T-helper 17 cell (primary cell): ENCODE measurements around the gene PRH1. TPM values are rescaled to one million over a fixed set of nuclear protein-coding genes. Genes with fewer than 3 reads are reported as not detected.

ENCODE experiments used
- ATAC-seq: fragments of 150-1000 bp; cut with Tn5 transposase; 2 replicates; pipeline ENCODE4 v1.10.0; 2021; ENCODE audit warnings: mild to moderate bottlenecking, moderate library complexity
- DNase-seq, 3 donors: peaks; one replicate each; pipeline versions ENCODE4 v3.0.0 to v3.0.0-alpha.2; 2020 to 2021
- H3K9me3 ChIP-seq: one replicate; pipeline ENCODE4 v1.7.0; 2013; ENCODE audit warnings: low read length, mild to moderate bottlenecking; ENCODE audit not compliant: control insufficient read depth, poor library complexity, severe bottlenecking
- H3K27ac Mint-ChIP-seq: one replicate; pipeline ENCODE4 v1.8.0; 2022; ENCODE audit warnings: mild to moderate bottlenecking, moderate library complexity, mixed read lengths
- H3K27me3 Mint-ChIP-seq: one replicate; pipeline ENCODE4 v1.8.0; 2022; ENCODE audit warnings: mixed read lengths
- H3K36me3 Mint-ChIP-seq: one replicate; pipeline ENCODE4 v1.8.0; 2022; ENCODE audit warnings: low read depth, mixed read lengths
- H3K4me1 Mint-ChIP-seq: one replicate; pipeline ENCODE4 v1.8.0; 2022; ENCODE audit warnings: mild to moderate bottlenecking, mixed read lengths
- H3K4me3 Mint-ChIP-seq: one replicate; pipeline ENCODE4 v1.8.0; 2022; ENCODE audit warnings: mild to moderate bottlenecking, moderate library complexity, mixed read lengths
- total RNA-seq, 4 donors: library from RNA in 2 of 4; stranded (reverse) in 2 of 4; gene quantifications; one replicate each; pipeline ENCODE4 v1.2.3 and lab custom pipeline; 2022 to 2026

Gene PRH1
- total RNA-seq, 2 donors from 2014 or later: 29.6 to 33.6 TPM

GRCh38 chr12:10867381-10867780, 16.7 kb downstream of the PRH1 start:
- Mint-ChIP-seq H3K4me3 (no peak overlapping the region), H3K4me1 (no peaks in the 10 kb centered on the region), H3K27me3 (no peaks in the 10 kb centered on the region), H3K36me3 (no peaks in the 10 kb centered on the region), H3K27ac (no peak overlapping the region)
- H3K9me3 ChIP-seq: no peaks in the 10 kb centered on the region
- ATAC-seq (no peak), DNase-seq (no peak)

DNA sequence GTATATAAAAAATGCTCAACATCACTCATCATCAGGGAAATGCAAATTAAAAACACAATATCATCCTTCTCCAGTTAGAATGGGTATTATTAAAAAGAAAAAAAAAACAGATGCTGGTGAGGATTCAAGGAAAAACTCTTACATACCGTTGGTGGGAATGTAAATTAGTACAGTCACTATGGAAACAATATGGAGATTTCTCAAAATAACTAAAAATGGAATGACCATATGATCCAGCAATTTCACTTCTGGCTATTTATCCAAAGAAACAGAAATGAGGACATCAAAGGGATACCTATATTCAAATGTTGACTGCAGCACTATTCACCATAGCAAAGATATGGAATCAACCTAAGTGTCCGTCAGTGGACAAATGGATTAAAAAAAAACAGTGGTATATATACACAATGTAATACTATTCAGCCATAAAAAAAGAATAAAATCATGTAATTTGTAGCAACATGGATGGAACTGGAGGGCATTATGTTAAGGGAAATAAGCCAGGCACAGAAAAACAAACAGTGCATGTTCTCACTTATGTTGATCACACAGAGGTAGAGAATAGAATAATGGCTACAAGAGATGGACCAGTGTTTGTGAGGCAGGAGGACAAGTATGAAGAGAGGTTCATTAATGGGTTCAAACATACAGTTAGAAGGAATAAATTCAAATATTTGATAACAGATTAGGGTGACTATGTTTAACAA, 20.4 kb downstream of the PRH1 start:
- H3K9me3 ChIP-seq: no peaks in the 10 kb centered on the region
- DNase-seq (no peak), ATAC-seq (no peak)
- Mint-ChIP-seq H3K27me3 (no peaks in the 10 kb centered on the region), H3K27ac (no peak overlapping the region), H3K4me3 (no peak overlapping the region), H3K36me3 (peaks cover 9% of the 10 kb centered on the region), H3K4me1 (no peaks in the 10 kb centered on the region)

GRCh38 chr12:10861366-10861765, 22.7 kb downstream of the PRH1 start:
- H3K4me3 Mint-ChIP-seq: no peak overlapping the region
- no peaks in the 10 kb centered on the region for H3K27me3 Mint-ChIP-seq
- ATAC-seq (no peak), DNase-seq (no peak)
- peaks cover 16% of the 10 kb centered on the region for H3K36me3 Mint-ChIP-seq
- H3K27ac Mint-ChIP-seq: no peak overlapping the region
- no peaks in the 10 kb centered on the region for H3K4me1 Mint-ChIP-seq
- H3K9me3 ChIP-seq: peaks cover 2% of the 10 kb centered on the region

- Mint-ChIP-seq H3K36me3 (peaks cover 14% of the 10 kb centered on the region), H3K27me3 (no peaks in the 10 kb centered on the region), H3K4me3 (no peak overlapping the region), H3K4me1 (peaks cover 26% of the 10 kb centered on the region), H3K27ac (no peak overlapping the region)
- no peak for DNase-seq
- peaks cover 3% of the 10 kb centered on the region for H3K9me3 ChIP-seq
- no peak for ATAC-seq
Measured at GRCh38 chr12:10855807-10856206, 28.2 kb downstream of the PRH1 start.

DNA sequence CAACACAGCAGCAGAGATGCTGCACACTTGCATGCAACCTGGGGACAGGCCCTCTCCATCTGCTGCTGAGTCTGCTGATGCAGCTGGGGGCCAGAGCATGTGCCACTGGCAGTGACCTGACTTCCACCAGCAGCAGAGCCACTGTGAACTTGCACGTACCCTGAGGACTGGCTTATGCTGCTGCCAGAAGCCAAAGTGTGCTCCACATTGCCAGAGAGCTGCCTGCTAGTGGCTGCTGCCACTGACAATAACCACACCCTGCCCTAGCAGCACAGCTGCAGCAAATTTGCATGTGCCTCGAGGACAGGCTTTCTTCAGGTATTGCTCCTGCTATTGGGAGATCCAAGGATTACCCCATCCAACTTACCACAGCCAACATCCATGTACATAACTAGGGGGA, 30.3 kb downstream of the PRH1 start:
- H3K4me3 Mint-ChIP-seq: no peak overlapping the region
- H3K9me3 ChIP-seq: peaks cover 3% of the 10 kb centered on the region
- no peaks in the 10 kb centered on the region for H3K27me3 Mint-ChIP-seq
- ATAC-seq (no peak), DNase-seq (no peak)
- H3K27ac Mint-ChIP-seq: no peak overlapping the region
- H3K36me3 Mint-ChIP-seq: peaks cover 8% of the 10 kb centered on the region
- H3K4me1 Mint-ChIP-seq: peaks cover 39% of the 10 kb centered on the region

DNA sequence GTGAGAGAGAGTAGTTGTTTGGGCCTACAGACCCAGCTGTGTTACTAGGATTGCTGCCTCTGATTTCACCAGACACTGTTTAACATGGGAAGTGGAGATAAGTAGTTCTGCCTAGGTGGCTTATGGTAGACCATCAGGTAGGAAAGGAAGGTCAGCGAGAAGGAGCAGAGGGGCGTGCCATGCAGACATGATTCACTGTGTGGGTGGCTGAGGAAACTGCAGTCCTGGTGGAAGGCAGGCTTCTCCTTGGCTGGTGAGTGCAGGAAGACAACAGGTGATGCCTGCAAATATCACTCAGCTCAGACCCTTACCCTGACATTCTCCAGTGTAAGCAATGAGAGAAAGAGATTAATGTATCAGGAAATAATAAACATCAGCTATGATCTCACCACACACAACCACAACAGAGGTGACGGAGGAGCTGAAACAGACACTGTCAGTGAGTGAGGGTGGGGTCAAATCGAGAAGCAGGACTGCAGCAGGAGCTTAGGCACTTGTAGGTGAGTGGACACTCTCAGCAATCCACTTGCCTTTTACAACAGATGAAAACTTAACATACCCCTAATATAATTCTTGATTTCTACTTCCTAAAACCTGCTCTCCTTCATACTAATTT, 32.7 kb downstream of the PRH1 start:
- Mint-ChIP-seq H3K27ac (peak overlapping the region; percentile 75), H3K4me3 (peak overlapping the region; percentile 61), H3K27me3 (no peaks in the 10 kb centered on the region), H3K4me1 (peaks cover 41% of the 10 kb centered on the region), H3K36me3 (peaks cover 9% of the 10 kb centered on the region)
- ATAC-seq: peak; percentile 44
- peaks cover under 1% of the 10 kb centered on the region for H3K9me3 ChIP-seq
- DNase-seq: no peak

DNA sequence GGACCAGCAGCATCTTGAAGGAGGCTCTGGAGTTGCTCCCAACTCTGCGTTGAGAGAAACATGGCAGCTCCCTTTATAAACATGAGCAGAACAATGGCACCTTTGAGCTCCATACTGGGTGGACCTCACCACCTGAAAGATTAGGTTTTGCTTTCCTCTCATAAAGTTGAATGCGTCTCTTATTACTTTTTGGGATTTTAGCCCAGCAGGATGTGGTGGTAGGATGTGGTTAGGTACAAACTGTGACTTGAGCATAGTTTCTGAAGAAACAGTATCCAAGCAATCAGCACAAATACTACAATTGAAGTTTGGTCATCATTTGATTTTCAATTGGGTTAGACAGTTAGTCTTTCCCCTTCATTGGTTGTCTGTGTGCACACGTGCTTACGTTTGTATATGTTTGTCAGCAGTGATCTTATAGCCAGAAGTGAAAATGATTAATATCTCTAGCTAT, 34.6 kb downstream of the PRH1 start, which contains the start of gene PRR4:
TSS of gene PRR4 (minus strand) at position 51 of the 454 bp plus-strand sequence. CDS start at position 13, 38 bp downstream.
- H3K9me3 ChIP-seq: no peaks in the 10 kb centered on the region
- DNase-seq (no peak), ATAC-seq (peak; percentile 74)
- Mint-ChIP-seq H3K36me3 (peaks cover 11% of the 10 kb centered on the region), H3K4me1 (peaks cover 39% of the 10 kb centered on the region), H3K27ac (peak within 1 kb of the TSS; percentile 75), H3K27me3 (no peaks in the 10 kb centered on the region), H3K4me3 (no peak within 1 kb of the TSS)

- ATAC-seq: no peak
- no peaks in the 10 kb centered on the region for H3K9me3 ChIP-seq
- H3K27ac Mint-ChIP-seq: no peak overlapping the region
- no peak overlapping the region for H3K4me3 Mint-ChIP-seq
- peaks cover 34% of the 10 kb centered on the region for H3K4me1 Mint-ChIP-seq
- DNase-seq: no peak
- H3K36me3 Mint-ChIP-seq: peaks cover 11% of the 10 kb centered on the region
- H3K27me3 Mint-ChIP-seq: no peaks in the 10 kb centered on the region
Measured at GRCh38 chr12:10847744-10848143, 36.3 kb downstream of the PRH1 start.

- Mint-ChIP-seq H3K27ac (no peak overlapping the region), H3K27me3 (no peaks in the 10 kb centered on the region), H3K4me1 (peaks cover 2% of the 10 kb centered on the region), H3K36me3 (peaks cover 11% of the 10 kb centered on the region), H3K4me3 (no peak overlapping the region)
- no peak for ATAC-seq
- H3K9me3 ChIP-seq: no peaks in the 10 kb centered on the region
- DNase-seq: no peak
Measured at GRCh38 chr12:10842862-10843261, 41.2 kb downstream of the PRH1 start.

GRCh38 chr12:10838461-10838860, 45.6 kb downstream of the PRH1 start:
- H3K4me1 Mint-ChIP-seq: no peaks in the 10 kb centered on the region
- no peak overlapping the region for H3K4me3 Mint-ChIP-seq
- ATAC-seq (no peak), DNase-seq (no peak)
- no peak overlapping the region for H3K27ac Mint-ChIP-seq
- no peaks in the 10 kb centered on the region for H3K27me3 Mint-ChIP-seq
- no peaks in the 10 kb centered on the region for H3K9me3 ChIP-seq
- H3K36me3 Mint-ChIP-seq: no peaks in the 10 kb centered on the region

Other genes with a start within 250 kb of the PRH1 start
- gene STYK1, start 210.2 kb downstream of the PRH1 start, total RNA-seq: not detected
- 10 to 100 TPM; 52.4 to 60.4 TPM for gene YBX3, start 160.9 kb downstream of the PRH1 start, total RNA-seq
- gene TAS2R7, start 81.6 kb downstream of the PRH1 start, total RNA-seq: not detected
- not detected for gene TAS2R8, start 77.0 kb downstream of the PRH1 start, total RNA-seq
- gene TAS2R9, start 74.1 kb downstream of the PRH1 start, total RNA-seq: under 1 TPM in 1 of 2 donors, not detected in 1; 0.27 TPM
- under 1 TPM in 1 of 2 donors, not detected in 1; 0.45 TPM for gene TAS2R10, start 57.9 kb downstream of the PRH1 start, total RNA-seq
- 1 to 10 TPM; 1.4 to 1.8 TPM for gene PRR4, start 34.8 kb downstream of the PRH1 start, total RNA-seq
- gene TAS2R13, start 25.3 kb upstream of the PRH1 start, total RNA-seq: 1 to 10 TPM; 1.2 to 1.4 TPM
- gene PRH2, start 45.0 kb upstream of the PRH1 start, total RNA-seq: not detected
- 1 to 10 TPM; 2.4 to 2.9 TPM for gene TAS2R14, start 55.0 kb upstream of the PRH1 start, total RNA-seq
- under 1 TPM; 0.47 to 0.91 TPM for gene TAS2R50, start 102.7 kb upstream of the PRH1 start, total RNA-seq
- gene TAS2R20, start 114.0 kb upstream of the PRH1 start, total RNA-seq: 1 to 10 TPM; 1.1 to 1.7 TPM
- gene TAS2R19, start 138.4 kb upstream of the PRH1 start, total RNA-seq: 1 to 10 TPM; 1.4 to 3.2 TPM
- 1 to 10 TPM; 2.7 to 3.4 TPM for gene TAS2R31, start 147.2 kb upstream of the PRH1 start, total RNA-seq
- gene TAS2R46, start 178.0 kb upstream of the PRH1 start, total RNA-seq: 1 to 10 TPM; 1.2 to 2.2 TPM
- gene TAS2R43, start 208.1 kb upstream of the PRH1 start, total RNA-seq: 1 to 10 TPM; 1.9 to 2.4 TPM